ENCODE results near the gene CLEC14A.

Gene CLEC14A

GRCh38 chr14:38211255-38211735 is 44.6 kb downstream of the CLEC14A start:
- Histone ChIP-seq H3K27me3 (ENCODE audit: low read depth, low read length) (peaks cover 6% of the 10 kb centered on the region), H3K9me3 (ENCODE audit: control insufficient read depth in 1 of 2, low read length in 2 of 2) (peaks cover 0 to 3% of the 10 kb centered on the region in 2 donors), H3K27ac (ENCODE audit: low read length) (no peak overlapping the region), H3K4me1 (ENCODE audit: control insufficient read depth in 1 of 2, insufficient read depth in 2 of 2, low read length in 2 of 2) (peaks cover 0 to 20% of the 10 kb centered on the region in 2 donors), H3K4me3 (ENCODE audit: low read depth in 1 of 2, low read length in 2 of 2) (peak overlapping the region; percentile 41 to 43), H3K36me3 (ENCODE audit: control insufficient read depth in 1 of 2, insufficient read depth in 2 of 2, low read length in 2 of 2) (no peaks in the 10 kb centered on the region)

DNA sequence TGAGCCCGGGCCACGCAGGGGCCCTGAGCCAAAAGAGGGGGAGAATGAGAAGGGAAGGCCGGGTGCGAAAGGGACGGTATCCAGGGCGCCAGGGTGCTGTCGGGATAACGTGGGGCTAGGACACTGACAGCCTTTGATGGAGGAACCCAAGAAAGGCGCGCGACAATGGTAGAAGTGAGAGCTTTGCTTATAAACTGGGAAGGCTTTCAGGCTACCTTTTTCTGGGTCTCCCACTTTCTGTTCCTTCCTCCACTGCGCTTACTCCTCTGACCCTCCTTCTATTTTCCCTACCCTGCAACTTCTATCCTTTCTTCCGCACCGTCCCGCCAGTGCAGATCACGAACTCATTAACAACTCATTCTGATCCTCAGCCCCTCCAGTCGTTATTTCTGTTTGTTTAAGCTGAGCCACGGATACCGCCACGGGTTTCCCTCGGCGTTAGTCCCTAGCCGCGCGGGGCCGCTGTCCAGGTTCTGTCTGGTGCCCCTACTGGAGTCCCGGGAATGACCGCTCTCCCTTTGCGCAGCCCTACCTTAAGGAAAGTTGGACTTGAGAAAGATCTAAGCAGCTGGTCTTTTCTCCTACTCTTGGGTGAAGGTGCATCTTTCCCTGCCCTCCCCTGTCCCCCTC is 45.2 kb downstream of the CLEC14A start:
- H3K27ac ChIP-seq (ENCODE audit: low read length) = no peak overlapping the region
- peaks cover 6% of the 10 kb centered on the region for H3K27me3 ChIP-seq (ENCODE audit: low read depth, low read length)
- peaks cover 0 to 20% of the 10 kb centered on the region in 2 donors for H3K4me1 ChIP-seq (ENCODE audit: control insufficient read depth in 1 of 2, insufficient read depth in 2 of 2, low read length in 2 of 2)
- peaks cover 0 to 7% of the 10 kb centered on the region in 2 donors for H3K9me3 ChIP-seq (ENCODE audit: control insufficient read depth in 1 of 2, low read length in 2 of 2)
- peak overlapping the region; percentile 41 to 43 for H3K4me3 ChIP-seq (ENCODE audit: low read depth in 1 of 2, low read length in 2 of 2)
- no peaks in the 10 kb centered on the region for H3K36me3 ChIP-seq (ENCODE audit: control insufficient read depth in 1 of 2, insufficient read depth in 2 of 2, low read length in 2 of 2)

- Histone ChIP-seq H3K4me3 (ENCODE audit: low read depth in 1 of 2, low read length in 2 of 2) (peak overlapping the region; percentile 41 to 50), H3K27me3 (ENCODE audit: low read depth, low read length) (peaks cover 6% of the 10 kb centered on the region), H3K27ac (ENCODE audit: low read length) (no peak overlapping the region), H3K36me3 (ENCODE audit: control insufficient read depth in 1 of 2, insufficient read depth in 2 of 2, low read length in 2 of 2) (no peaks in the 10 kb centered on the region), H3K4me1 (ENCODE audit: control insufficient read depth in 1 of 2, insufficient read depth in 2 of 2, low read length in 2 of 2) (peaks cover 0 to 20% of the 10 kb centered on the region in 2 donors), H3K9me3 (ENCODE audit: control insufficient read depth in 1 of 2, low read length in 2 of 2) (peaks cover 0 to 7% of the 10 kb centered on the region in 2 donors)
Observed at GRCh38 chr14:38209572-38210557, 46.0 kb downstream of the CLEC14A start.

DNA sequence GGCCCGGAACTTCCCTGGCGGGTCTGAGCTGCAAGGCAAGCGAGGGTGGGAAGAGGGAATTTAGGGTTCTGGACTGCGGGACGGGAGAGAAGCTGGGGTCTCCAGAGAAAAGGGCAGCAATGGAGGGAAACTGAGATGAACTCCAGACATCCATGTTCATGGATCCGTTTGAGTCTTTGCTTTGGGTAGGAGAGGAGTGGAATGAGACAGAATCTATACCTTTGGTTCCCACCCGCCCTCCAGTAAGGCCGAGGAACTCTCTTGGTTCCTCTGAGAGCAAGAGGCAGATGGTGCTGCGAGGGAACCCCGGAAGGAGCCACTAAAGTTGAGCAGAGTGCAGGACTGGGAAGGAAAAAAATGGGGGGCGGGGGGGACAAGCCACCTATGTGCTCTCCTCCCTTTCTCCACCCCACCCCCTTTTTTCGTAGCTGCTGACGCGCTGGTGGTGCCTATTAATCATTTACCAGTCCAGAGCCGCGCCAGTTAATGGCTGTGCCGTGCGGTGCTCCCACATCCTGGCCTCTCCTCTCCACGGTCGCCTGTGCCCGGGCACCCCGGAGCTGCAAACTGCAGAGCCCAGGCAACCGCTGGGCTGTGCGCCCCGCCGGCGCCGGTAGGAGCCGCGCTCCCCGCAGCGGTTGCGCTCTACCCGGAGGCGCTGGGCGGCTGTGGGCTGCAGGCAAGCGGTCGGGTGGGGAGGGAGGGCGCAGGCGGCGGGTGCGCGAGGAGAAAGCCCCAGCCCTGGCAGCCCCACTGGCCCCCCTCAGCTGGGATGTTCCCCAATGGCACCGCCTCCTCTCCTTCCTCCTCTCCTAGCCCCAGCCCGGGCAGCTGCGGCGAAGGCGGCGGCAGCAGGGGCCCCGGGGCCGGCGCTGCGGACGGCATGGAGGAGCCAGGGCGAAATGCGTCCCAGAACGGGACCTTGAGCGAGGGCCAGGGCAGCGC is 47.0 kb downstream of the CLEC14A start:
- peak overlapping the region; percentile 41 to 50 for H3K4me3 ChIP-seq (ENCODE audit: low read depth in 1 of 2, low read length in 2 of 2)
- H3K9me3 ChIP-seq (ENCODE audit: control insufficient read depth in 1 of 2, low read length in 2 of 2) = peaks cover 0 to 7% of the 10 kb centered on the region in 2 donors
- no peaks in the 10 kb centered on the region for H3K36me3 ChIP-seq (ENCODE audit: control insufficient read depth in 1 of 2, insufficient read depth in 2 of 2, low read length in 2 of 2)
- peaks cover 6% of the 10 kb centered on the region for H3K27me3 ChIP-seq (ENCODE audit: low read depth, low read length)
- peaks cover 0 to 20% of the 10 kb centered on the region in 2 donors for H3K4me1 ChIP-seq (ENCODE audit: control insufficient read depth in 1 of 2, insufficient read depth in 2 of 2, low read length in 2 of 2)
- peak overlapping the region; percentile 65 for H3K27ac ChIP-seq (ENCODE audit: low read length)

- peaks cover 0 to 20% of the 10 kb centered on the region in 2 donors for H3K4me1 ChIP-seq (ENCODE audit: control insufficient read depth in 1 of 2, insufficient read depth in 2 of 2, low read length in 2 of 2)
- H3K9me3 ChIP-seq (ENCODE audit: control insufficient read depth in 1 of 2, low read length in 2 of 2) = peaks cover 0 to 7% of the 10 kb centered on the region in 2 donors
- H3K4me3 ChIP-seq (ENCODE audit: low read depth in 1 of 2, low read length in 2 of 2) = peak within 1 kb of the TSS; percentile 38 to 41
- no peaks in the 10 kb centered on the region for H3K36me3 ChIP-seq (ENCODE audit: control insufficient read depth in 1 of 2, insufficient read depth in 2 of 2, low read length in 2 of 2)
- H3K27ac ChIP-seq (ENCODE audit: low read length) = peak within 1 kb of the TSS; percentile 65
- peaks cover 6% of the 10 kb centered on the region for H3K27me3 ChIP-seq (ENCODE audit: low read depth, low read length)
Observed at GRCh38 chr14:38207736-38208617, 47.9 kb downstream of the CLEC14A start, which contains the start of gene SSTR1. SSTR1 (plus strand) TSS chr14:38207904; CDS start chr14:38209390, 1,486 bp downstream.

DNA sequence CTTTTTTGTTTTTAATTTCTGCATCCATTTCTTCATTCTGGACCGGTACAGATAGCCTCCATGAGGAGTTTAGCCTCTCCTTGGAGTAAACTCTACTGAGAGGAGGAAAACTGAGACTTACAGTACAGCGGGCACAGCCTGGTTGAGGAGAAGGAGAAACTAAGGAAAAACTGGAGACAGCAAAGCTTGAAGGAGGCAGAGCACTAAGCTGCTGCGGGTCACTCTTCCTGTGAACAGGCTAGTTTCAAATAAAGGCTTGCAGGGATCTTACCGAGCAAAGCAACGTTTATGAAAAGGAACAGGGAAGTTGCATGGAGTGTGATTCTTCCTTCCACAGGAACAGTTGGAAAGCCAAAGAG is 48.5 kb downstream of the CLEC14A start:
- H3K4me3 ChIP-seq (ENCODE audit: low read depth in 1 of 2, low read length in 2 of 2) = peak overlapping the region in 1 of 2 donors; percentile 38
- peak overlapping the region; percentile 65 for H3K27ac ChIP-seq (ENCODE audit: low read length)
- H3K27me3 ChIP-seq (ENCODE audit: low read depth, low read length) = peaks cover 6% of the 10 kb centered on the region
- peaks cover 0 to 20% of the 10 kb centered on the region in 2 donors for H3K4me1 ChIP-seq (ENCODE audit: control insufficient read depth in 1 of 2, insufficient read depth in 2 of 2, low read length in 2 of 2)
- H3K36me3 ChIP-seq (ENCODE audit: control insufficient read depth in 1 of 2, insufficient read depth in 2 of 2, low read length in 2 of 2) = no peaks in the 10 kb centered on the region
- H3K9me3 ChIP-seq (ENCODE audit: control insufficient read depth in 1 of 2, low read length in 2 of 2) = peaks cover 0 to 7% of the 10 kb centered on the region in 2 donors

GRCh38 chr14:38206689-38207376 is 49.1 kb downstream of the CLEC14A start:
- Histone ChIP-seq H3K9me3 (ENCODE audit: control insufficient read depth in 1 of 2, low read length in 2 of 2) (peaks cover 0 to 7% of the 10 kb centered on the region in 2 donors), H3K36me3 (ENCODE audit: control insufficient read depth in 1 of 2, insufficient read depth in 2 of 2, low read length in 2 of 2) (no peaks in the 10 kb centered on the region), H3K4me1 (ENCODE audit: control insufficient read depth in 1 of 2, insufficient read depth in 2 of 2, low read length in 2 of 2) (peaks cover 0 to 20% of the 10 kb centered on the region in 2 donors), H3K4me3 (ENCODE audit: low read depth in 1 of 2, low read length in 2 of 2) (peak overlapping the region in 1 of 2 donors; percentile 38), H3K27me3 (ENCODE audit: low read depth, low read length) (peaks cover 6% of the 10 kb centered on the region), H3K27ac (ENCODE audit: low read length) (no peak overlapping the region)

DNA sequence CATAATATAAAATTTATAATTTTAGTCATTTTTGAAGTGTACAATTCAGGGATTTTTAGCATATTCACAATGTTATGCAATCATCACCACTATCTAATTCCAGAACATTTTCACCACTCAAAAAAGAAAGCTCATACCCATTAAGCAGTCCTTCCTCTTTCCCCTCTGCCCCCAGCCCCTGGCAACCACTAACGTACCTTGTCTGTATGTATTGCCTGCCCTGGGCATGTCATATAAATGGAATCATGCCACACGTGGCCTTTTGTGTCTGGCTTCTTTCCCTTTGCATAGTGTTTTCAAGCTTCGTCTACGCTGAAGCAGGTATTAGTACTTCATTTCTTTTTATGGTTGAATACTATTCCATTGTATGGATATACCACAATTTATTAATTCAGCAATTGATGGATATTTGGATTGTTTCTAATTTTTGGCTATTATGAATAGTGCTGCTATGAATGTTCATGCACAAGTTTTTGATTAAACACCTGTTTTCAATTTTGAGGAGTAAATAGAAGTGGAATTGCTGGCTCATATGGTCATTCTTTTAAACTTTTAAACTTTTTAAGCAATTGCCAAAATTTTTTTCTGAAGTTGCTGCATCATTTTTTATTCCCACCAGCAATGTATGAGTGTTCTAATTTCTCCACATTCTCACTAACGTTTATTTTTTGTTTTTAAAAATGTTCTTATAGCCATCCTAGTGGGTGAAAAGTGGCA is 49.8 kb downstream of the CLEC14A start:
- H3K27ac ChIP-seq (ENCODE audit: low read length) = no peak overlapping the region
- peaks cover 6% of the 10 kb centered on the region for H3K27me3 ChIP-seq (ENCODE audit: low read depth, low read length)
- peaks cover 0 to 20% of the 10 kb centered on the region in 2 donors for H3K4me1 ChIP-seq (ENCODE audit: control insufficient read depth in 1 of 2, insufficient read depth in 2 of 2, low read length in 2 of 2)
- H3K36me3 ChIP-seq (ENCODE audit: control insufficient read depth in 1 of 2, insufficient read depth in 2 of 2, low read length in 2 of 2) = no peaks in the 10 kb centered on the region
- H3K4me3 ChIP-seq (ENCODE audit: low read depth in 1 of 2, low read length in 2 of 2) = no peak overlapping the region
- H3K9me3 ChIP-seq (ENCODE audit: control insufficient read depth in 1 of 2, low read length in 2 of 2) = peaks cover 0 to 7% of the 10 kb centered on the region in 2 donors

DNA sequence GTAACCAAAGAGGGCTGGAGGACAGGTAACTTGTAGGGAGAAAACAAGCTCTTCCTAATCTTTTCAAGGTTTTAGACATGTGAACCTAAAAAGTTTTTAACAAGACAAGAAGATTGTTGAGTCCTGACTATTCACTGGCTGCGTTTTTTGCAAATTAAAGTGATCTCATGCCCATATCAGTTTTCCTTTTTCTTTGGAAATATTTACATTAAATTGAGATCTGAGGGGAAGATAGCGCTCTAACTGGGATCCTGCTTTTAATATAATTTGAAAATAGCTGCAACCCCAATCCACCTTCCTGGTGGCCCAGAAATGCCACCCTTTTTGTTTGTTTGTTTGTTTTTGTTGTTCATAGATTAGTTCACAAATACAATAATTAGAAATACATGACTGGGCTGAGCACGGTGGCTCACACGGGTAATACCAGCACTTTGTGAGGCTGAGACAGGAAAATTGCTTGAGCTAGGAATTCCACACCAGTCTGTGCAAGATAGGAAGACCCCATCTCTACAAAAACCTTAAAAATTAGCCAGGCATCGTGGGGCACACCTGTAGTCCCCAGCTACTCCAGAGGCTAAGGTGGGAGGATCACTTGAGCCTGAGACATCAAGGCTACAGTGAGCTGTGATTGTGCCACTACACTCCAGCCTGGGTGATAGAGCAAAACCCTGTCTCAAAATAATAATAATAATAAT is 50.6 kb downstream of the CLEC14A start:
- Histone ChIP-seq H3K4me3 (ENCODE audit: low read depth in 1 of 2, low read length in 2 of 2) (no peak overlapping the region), H3K9me3 (ENCODE audit: control insufficient read depth in 1 of 2, low read length in 2 of 2) (peaks cover 0 to 7% of the 10 kb centered on the region in 2 donors), H3K4me1 (ENCODE audit: control insufficient read depth in 1 of 2, insufficient read depth in 2 of 2, low read length in 2 of 2) (peaks cover 0 to 14% of the 10 kb centered on the region in 2 donors), H3K27me3 (ENCODE audit: low read depth, low read length) (peaks cover 6% of the 10 kb centered on the region), H3K27ac (ENCODE audit: low read length) (no peak overlapping the region), H3K36me3 (ENCODE audit: control insufficient read depth in 1 of 2, insufficient read depth in 2 of 2, low read length in 2 of 2) (no peaks in the 10 kb centered on the region)
